ENCODE measurements around the gene PPP4R3B. TPM values are rescaled to one million over a fixed set of nuclear protein-coding genes. Genes with fewer than 3 reads are reported as not detected.

The PPP4R3B gene
- total and polyA plus RNA-seq, 2 of the 13 experiments (the other 11 are each of a cell fraction or from before 2014, with no cell fraction given) = 24.2 to 53.0 TPM

GRCh38 chr2:55498582-55498981 is 118.8 kb downstream of the PPP4R3B start:
- no peak for FAIRE-seq
- in situ Hi-C loops (cut with HindIII; ENCODE audit: extremely low pct_ligation_motif_present, low pct_unique_long_range_greater_than_20kb) (no loop called here), intact Hi-C loops (cut with micrococcal nuclease; ENCODE audit: unreplicated experiment) (no loop called here)
- H4K20me1 ChIP-seq (ENCODE audit: insufficient read depth, low read length) = no peaks in the 10 kb centered on the region
- 36% methylated on average over 6 of the region's 6 CpGs for WGBS (ENCODE audit: low lambda C conversion rate)
- no peaks in the 10 kb centered on the region for H3K4me1 ChIP-seq (ENCODE audit: insufficient read depth, low read length)
- POLR2A ChIA-PET = interaction anchor here (1.0 kb wide), 1 partner anchor 21 kb away, joined by 4 read pairs; the partner anchor contains the start of gene CFAP36
- H3K79me2 ChIP-seq (ENCODE audit: insufficient read depth, low read length) = no peaks in the 10 kb centered on the region
- no peak for TF ChIP-seq TEAD2 (CRISPR knock-in tag; IDR thresholded peaks at IDR 0.05)
- no peak for TF ChIP-seq ZFP36 (IDR thresholded peaks at IDR 0.05; ENCODE audit: borderline replicate concordance, low read depth, low read length, partially characterized antibody)
- no peak for TF ChIP-seq ZBTB8A (CRISPR knock-in tag; IDR thresholded peaks at IDR 0.05; ENCODE audit: borderline replicate concordance, low read depth)
- no peak for TF ChIP-seq ZNF367 (CRISPR knock-in tag; IDR thresholded peaks at IDR 0.05; ENCODE audit: borderline replicate concordance)
- no peak for TF ChIP-seq ZNF567 (CRISPR knock-in tag; IDR thresholded peaks at IDR 0.05; ENCODE audit: borderline replicate concordance)
- no peak for TF ChIP-seq ZNF800 (CRISPR knock-in tag; IDR thresholded peaks at IDR 0.05)
- no peak for TF ChIP-seq ZNF20 (CRISPR knock-in tag; IDR thresholded peaks at IDR 0.05)
- no peak overlapping the region for H3K9ac ChIP-seq (ENCODE audit: insufficient read depth, low read depth, low read length)
- H3K9me3 ChIP-seq (ENCODE audit: low read length) = no peaks in the 10 kb centered on the region
- no peak overlapping the region for H3K27ac ChIP-seq (ENCODE audit: extremely low read length, insufficient read depth, low read length)
- no peak for ATAC-seq
- no TSS peak for BruUV-seq (replicated peaks)
- H2AFZ ChIP-seq (ENCODE audit: low read length) = no peak overlapping the region
- CTCF ChIA-PET (ENCODE audit: low intra/inter-chr PET ratio, low total read pairs) = no interaction called here
- no peak for DNase-seq (ENCODE audit: low spot score)
- no peak overlapping the region for H3K4me3 ChIP-seq (replicated peaks in 1 of 3; ENCODE audit: insufficient read depth in 1 of 3, low read depth in 2 of 3, low read length in 3 of 3)
- H3K27me3 ChIP-seq (ENCODE audit: control insufficient read depth in 1 of 2, insufficient read depth in 2 of 2, low read length in 2 of 2) = no peaks in the 10 kb centered on the region
- no peaks in the 10 kb centered on the region for H3K36me3 ChIP-seq (replicated peaks in 1 of 2; ENCODE audit: control insufficient read depth in 1 of 2, insufficient read depth in 2 of 2, low read length in 2 of 2)
- no peak overlapping the region for H3K4me2 ChIP-seq (ENCODE audit: low read depth, low read length)

Small RNAs within 50 kb of the gene (small RNA-seq; reads per million reads assigned to genes)
- 0 reads per million in 3 experiments for gene RF00586 (ENCODE audit: insufficient read depth in 2 of 3, insufficient read length in 3 of 3, low read depth in 2 of 3, low replicate concordance in 1 of 3)
- gene RNU6-634P (ENCODE audit: insufficient read depth in 2 of 3, insufficient read length in 3 of 3, low read depth in 2 of 3, low replicate concordance in 1 of 3) = 0 reads per million in 3 experiments

Other genes starting within 250 kb of the PPP4R3B start
- 84.1 and 112 TPM in 2 replicates for gene CCDC88A, start 197.8 kb downstream of the PPP4R3B start, total RNA-seq (2016; rRNA removed; fragmentation: Illumina TruSeq; extraction: Trizol)
- gene CCDC88A, start 197.8 kb downstream of the PPP4R3B start, polyA plus RNA-seq (2011; rRNA removed) = 34.6 and 43.2 TPM in 2 replicates
- gene CFAP36, start 97.9 kb downstream of the PPP4R3B start, total RNA-seq (2016; rRNA removed; fragmentation: Illumina TruSeq; extraction: Trizol) = 37.3 and 42.2 TPM in 2 replicates
- 8.1 and 10.6 TPM in 2 replicates for gene CFAP36, start 97.9 kb downstream of the PPP4R3B start, polyA plus RNA-seq (2011; rRNA removed)
- gene PNPT1, start 76.2 kb upstream of the PPP4R3B start, total RNA-seq (2016; rRNA removed; fragmentation: Illumina TruSeq; extraction: Trizol) = 61.0 and 70.6 TPM in 2 replicates
- 21.3 and 23.4 TPM in 2 replicates for gene PNPT1, start 76.2 kb upstream of the PPP4R3B start, polyA plus RNA-seq (2011; rRNA removed)